ENCODE data around the gene MICALL1. TPM values are rescaled to one million over a fixed set of nuclear protein-coding genes. Genes with fewer than 3 reads are reported as not detected.

Gene MICALL1
- total RNA-seq, 4 donors from 2014 or later: 124 to 150 (median 143) TPM

DNA sequence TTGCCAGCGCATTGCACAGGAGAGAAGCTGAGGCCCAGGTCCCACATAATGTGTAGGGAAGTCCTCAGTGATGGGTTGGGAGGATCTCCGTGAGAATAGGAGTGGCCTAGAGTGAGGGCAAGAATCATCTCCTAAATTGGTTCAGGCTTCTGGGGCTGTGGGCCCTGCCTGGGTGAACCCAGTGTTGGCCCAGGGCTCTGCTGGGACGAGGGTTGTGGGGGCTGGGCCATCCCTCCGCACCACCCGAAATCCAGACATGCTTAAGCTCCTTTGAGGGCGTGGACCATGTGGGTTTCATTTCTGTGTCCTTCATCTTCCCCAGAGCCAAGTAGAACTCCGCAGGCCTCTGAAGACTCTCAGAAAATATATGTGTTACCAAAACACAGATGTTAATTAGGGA is 3.7 kb downstream of the MICALL1 start:
- TF ChIP-seq, protein P1, sequence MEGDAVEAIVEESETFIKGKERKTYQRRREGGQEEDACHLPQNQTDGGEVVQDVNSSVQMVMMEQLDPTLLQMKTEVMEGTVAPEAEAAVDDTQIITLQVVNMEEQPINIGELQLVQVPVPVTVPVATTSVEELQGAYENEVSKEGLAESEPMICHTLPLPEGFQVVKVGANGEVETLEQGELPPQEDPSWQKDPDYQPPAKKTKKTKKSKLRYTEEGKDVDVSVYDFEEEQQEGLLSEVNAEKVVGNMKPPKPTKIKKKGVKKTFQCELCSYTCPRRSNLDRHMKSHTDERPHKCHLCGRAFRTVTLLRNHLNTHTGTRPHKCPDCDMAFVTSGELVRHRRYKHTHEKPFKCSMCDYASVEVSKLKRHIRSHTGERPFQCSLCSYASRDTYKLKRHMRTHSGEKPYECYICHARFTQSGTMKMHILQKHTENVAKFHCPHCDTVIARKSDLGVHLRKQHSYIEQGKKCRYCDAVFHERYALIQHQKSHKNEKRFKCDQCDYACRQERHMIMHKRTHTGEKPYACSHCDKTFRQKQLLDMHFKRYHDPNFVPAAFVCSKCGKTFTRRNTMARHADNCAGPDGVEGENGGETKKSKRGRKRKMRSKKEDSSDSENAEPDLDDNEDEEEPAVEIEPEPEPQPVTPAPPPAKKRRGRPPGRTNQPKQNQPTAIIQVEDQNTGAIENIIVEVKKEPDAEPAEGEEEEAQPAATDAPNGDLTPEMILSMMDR (IDR thresholded peaks at IDR 0.05): no peak
- no peak for TF ChIP-seq POLR2A (IDR thresholded peaks at IDR 0.05)
- no peak overlapping the region for H3K4me3 ChIP-seq (ENCODE audit: low read depth, poor library complexity, severe bottlenecking)
- WGBS, 2 donors: 40 to 44% methylated on average over 7 of the region's 7 CpGs
- intact Hi-C loops (cut with DNase I; ENCODE audit: low total_unique reads): no loop called here
- no peak for DNase-seq (ENCODE audit: low spot score in 2 of 2)

DNA sequence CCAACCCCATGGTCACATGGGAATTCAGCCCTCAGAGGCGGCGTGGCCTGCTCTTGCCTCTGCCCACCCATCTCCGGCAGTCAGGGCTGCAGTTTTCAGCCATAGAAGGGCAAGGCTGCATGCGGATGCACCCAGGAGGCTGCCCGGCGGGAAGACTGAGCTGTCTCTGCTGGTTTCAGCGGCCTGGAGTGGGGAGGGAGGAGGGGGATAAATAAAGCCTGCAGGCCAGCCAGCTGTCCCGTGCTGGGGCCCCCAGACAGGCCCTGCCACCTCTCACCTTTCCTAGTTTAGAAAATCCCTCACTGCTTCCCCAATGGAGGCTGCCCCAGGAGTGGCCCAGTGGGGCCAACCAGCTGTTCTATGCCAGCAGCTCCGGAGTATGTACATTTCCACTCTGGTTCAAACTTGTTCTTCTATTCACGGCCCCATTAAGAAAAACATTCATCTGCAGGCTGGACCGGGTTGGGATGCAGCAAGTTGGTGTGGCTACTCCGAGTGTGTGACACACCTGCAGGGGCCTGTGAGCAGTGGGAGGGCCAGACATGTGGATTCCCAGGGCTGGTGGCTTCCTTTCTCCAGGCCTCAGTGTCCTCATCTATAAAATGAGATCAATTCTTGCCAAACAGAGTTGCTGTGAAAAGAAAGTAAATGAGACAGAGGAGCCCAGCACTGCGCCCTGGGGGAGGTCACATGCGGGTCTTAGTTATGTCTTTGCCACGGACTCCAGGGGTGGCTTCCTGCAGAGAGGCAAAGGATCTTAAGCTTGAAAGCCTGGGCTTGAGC is 5.0 kb downstream of the MICALL1 start:
- intact Hi-C loops (cut with DNase I; ENCODE audit: low total_unique reads): no loop called here
- DNase-seq (ENCODE audit: low spot score in 2 of 2): no peak
- no peak overlapping the region for H3K4me3 ChIP-seq (ENCODE audit: low read depth, poor library complexity, severe bottlenecking)
- 35 to 40% methylated on average over 14 to 15 of the region's 15 CpGs for WGBS, 2 donors
- TF ChIP-seq POLR2A (IDR thresholded peaks at IDR 0.05): no peak
- TF ChIP-seq, protein P1 (IDR thresholded peaks at IDR 0.05): no peak

DNA sequence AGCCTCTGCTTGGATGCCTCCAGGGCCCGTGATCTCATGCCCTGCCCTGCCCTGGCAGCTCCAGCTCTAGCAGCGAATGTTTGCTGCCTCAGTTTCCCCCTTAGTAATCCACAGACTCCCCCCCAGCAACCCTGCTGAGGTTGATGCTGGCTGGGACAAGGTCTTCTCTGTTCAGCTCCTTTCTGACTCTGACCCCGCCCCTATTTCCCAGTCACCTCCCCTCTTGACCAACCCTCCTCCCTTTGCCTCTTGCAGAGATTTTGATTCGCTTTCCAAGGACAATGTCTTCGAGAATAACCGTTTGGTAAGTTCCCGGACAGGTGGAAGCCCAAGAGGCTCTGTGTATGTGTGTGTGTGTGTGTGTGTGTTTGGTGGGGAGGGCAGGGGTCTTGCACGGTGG is 5.6 kb downstream of the MICALL1 start:
- DNase-seq (ENCODE audit: low spot score in 2 of 2): no peak
- no peak overlapping the region for H3K4me3 ChIP-seq (ENCODE audit: low read depth, poor library complexity, severe bottlenecking)
- 68% methylated on average over 8 of the region's 8 CpGs for WGBS, 2 donors
- TF ChIP-seq, protein P1 (IDR thresholded peaks at IDR 0.05): no peak
- TF ChIP-seq POLR2A (IDR thresholded peaks at IDR 0.05): no peak
- intact Hi-C loops (cut with DNase I; ENCODE audit: low total_unique reads): no loop called here

DNA sequence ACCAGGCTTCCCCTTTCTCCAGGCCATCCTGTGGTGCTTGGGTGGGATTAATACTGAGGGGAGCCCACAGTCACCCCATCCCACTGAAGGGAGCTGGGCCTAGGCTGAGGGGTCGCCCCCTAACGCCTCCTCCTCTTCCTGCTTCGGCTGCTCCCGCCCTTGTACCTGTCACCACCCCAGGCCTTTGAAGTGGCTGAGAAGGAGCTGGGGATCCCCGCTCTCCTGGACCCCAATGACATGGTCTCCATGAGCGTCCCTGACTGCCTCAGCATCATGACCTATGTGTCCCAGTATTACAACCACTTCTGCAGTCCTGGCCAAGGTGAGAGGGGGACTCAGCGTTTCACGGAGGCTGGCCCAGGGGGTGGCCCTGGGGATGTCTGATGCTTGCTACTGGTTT is 6.1 kb downstream of the MICALL1 start:
- intact Hi-C loops (cut with DNase I; ENCODE audit: low total_unique reads): no loop called here
- WGBS, 2 donors: 84 to 87% methylated on average over 8 of the region's 8 CpGs
- H3K4me3 ChIP-seq (ENCODE audit: low read depth, poor library complexity, severe bottlenecking): no peak overlapping the region
- no peak for TF ChIP-seq POLR2A (IDR thresholded peaks at IDR 0.05)
- TF ChIP-seq, protein P1 (IDR thresholded peaks at IDR 0.05): no peak
- DNase-seq (ENCODE audit: low spot score in 2 of 2): no peak

DNA sequence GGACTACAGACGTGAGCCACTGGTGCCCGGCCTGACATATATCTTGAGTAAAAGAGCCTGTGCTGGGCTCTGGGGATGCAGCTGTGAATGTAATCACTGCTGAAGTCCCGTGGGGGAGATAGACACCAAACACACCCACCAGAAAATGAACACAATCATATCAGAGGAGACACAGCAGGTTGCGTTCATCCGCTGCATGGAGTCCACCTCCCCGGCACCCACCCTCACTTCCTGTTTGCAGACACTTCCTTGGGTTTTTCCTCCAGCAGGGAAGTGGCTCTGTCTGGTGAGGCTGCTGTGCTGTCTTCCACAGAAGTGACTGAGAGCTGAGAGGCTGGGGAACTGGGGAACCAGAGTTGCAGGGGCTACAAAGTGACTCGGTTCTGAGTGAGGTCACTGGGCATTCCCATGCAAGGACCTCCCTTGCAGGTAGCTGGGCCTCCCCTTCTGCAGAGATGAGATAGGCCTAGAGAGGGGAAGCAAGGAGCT is 7.2 kb downstream of the MICALL1 start:
- no peak for TF ChIP-seq POLR2A (IDR thresholded peaks at IDR 0.05)

DNA sequence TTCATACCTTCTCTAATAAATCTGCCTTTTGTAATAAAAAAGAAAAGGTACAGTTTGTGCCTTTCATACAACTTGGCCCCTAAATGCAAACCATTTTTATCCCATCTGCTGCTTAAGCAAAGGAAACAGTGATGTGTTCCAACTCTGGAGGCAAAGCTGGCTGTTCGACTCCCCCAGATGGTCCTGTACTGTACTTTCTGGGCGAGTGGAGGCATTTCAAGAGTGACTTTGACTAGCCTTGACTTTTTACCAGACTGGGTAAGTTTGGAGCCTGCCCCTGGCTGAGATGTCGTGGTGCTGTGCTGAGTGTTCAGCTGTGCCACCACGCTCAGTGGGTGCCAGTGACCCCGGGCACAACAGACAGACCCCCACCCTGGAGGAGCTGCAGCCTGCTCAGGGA is 10.2 kb downstream of the MICALL1 start:
- 76 to 84% methylated on average over 5 of the region's 5 CpGs for WGBS, 2 donors
- TF ChIP-seq, protein P1 (IDR thresholded peaks at IDR 0.05): no peak
- TF ChIP-seq POLR2A (IDR thresholded peaks at IDR 0.05): no peak
- intact Hi-C loops (cut with DNase I; ENCODE audit: low total_unique reads): no loop called here

More for the DNA sequence above, 7.2 kb downstream of the MICALL1 start:
- 73 to 78% methylated on average over 7 of the region's 7 CpGs for WGBS, 2 donors
- intact Hi-C loops (cut with DNase I; ENCODE audit: low total_unique reads): no loop called here
- no peak overlapping the region for H3K4me3 ChIP-seq (ENCODE audit: low read depth, poor library complexity, severe bottlenecking)
- no peak for DNase-seq (ENCODE audit: low spot score in 2 of 2)

More for the DNA sequence above, 10.2 kb downstream of the MICALL1 start:
- no peak for DNase-seq (ENCODE audit: low spot score in 2 of 2)
- H3K4me3 ChIP-seq (ENCODE audit: low read depth, poor library complexity, severe bottlenecking): no peak overlapping the region
